Breast epithelium (tissue), 3 donors: Measurements from ENCODE around the gene PLOD1.

ENCODE experiments used
- CTCF ChIP-seq, 3 donors: fragments of 450-650 bp; IDR thresholded peaks; one replicate each; pipeline ENCODE4 v1.5.1; 2016 to 2017; ENCODE audit warnings: antibody characterized with exemption in 3 of 3, mild to moderate bottlenecking in 3 of 3, moderate library complexity in 3 of 3
- POLR2A ChIP-seq: fragments of 450-650 bp; IDR thresholded peaks from one replicate; pipeline ENCODE4 v1.6.1; 2016; ENCODE audit warnings: antibody characterized with exemption, mild to moderate bottlenecking, moderate library complexity
- POLR2AphosphoS5 ChIP-seq, 3 donors: sonication (generic); formaldehyde crosslinking; IDR thresholded peaks; one replicate each; pipeline ENCODE4 v1.6.1; 2017; ENCODE audit warnings: antibody characterized with exemption in 3 of 3

- TF ChIP-seq CTCF (IDR thresholded peaks at IDR 0.05) = no peak
- no peak for TF ChIP-seq POLR2AphosphoS5 (IDR thresholded peaks at IDR 0.05)
- TF ChIP-seq POLR2A = no peak
Observed at GRCh38 chr1:11919621-11920020, 14.9 kb upstream of the PLOD1 start.
